Panc1 (cell line): ENCODE data around the gene MEOX2. TPM values are rescaled to one million over a fixed set of nuclear protein-coding genes. Genes with fewer than 3 reads are reported as not detected.

Experiments
- ATAC-seq: fragments of 200-7000 bp; cut with Tn5 transposase; 2 replicates; pipeline ENCODE4 v1.9.1; 2020; ENCODE audit warnings: mild to moderate bottlenecking, moderate library complexity
- BruUV-seq: library from RNA; stranded (reverse); fragments of 400-500 nt; replicated peaks from 2 replicates; lab custom pipeline; 2021; lab: Mats Ljungman, UMichigan
- CTCF ChIA-PET: fragments of 300-600 bp; sonication (Branson Sonifier 250); formaldehyde crosslinking; loops from one replicate; lab custom pipeline; 2022; ENCODE audit warnings: antibody characterized with exemption; lab: Charles Lee
- POLR2A ChIA-PET: fragments of 300-600 bp; sonication (Branson Sonifier 250); formaldehyde crosslinking; loops from one replicate; lab custom pipeline; 2022; ENCODE audit warnings: antibody characterized with exemption; lab: Charles Lee
- DNase-seq: peaks from one replicate; pipeline ENCODE4 v3.0.0-alpha.2; 2010; ENCODE audit warnings: low read depth, low spot score
- H3K27ac ChIP-seq: 2 replicates; pipeline ENCODE4 v1.5.1; 2011; ENCODE audit warnings: mild to moderate bottlenecking, low read length, inconsistent platforms
- H3K27me3 ChIP-seq: fragments of 200-500 bp; sonication (Bioruptor generic); 2 replicates; pipeline ENCODE4 v1.6.0; 2014; ENCODE audit warnings: low read length, inconsistent platforms; ENCODE audit not compliant: control insufficient read depth, insufficient read depth
- H3K36me3 ChIP-seq: fragments of 200-500 bp; sonication (Bioruptor generic); 2 replicates; pipeline ENCODE4 v1.5.1; 2014; ENCODE audit warnings: inconsistent platforms, mild to moderate bottlenecking, low read length, moderate library complexity; ENCODE audit not compliant: control insufficient read depth, insufficient read depth
- H3K4me1 ChIP-seq: 2 replicates; pipeline ENCODE4 v1.5.1; 2011; ENCODE audit warnings: inconsistent platforms, mild to moderate bottlenecking, low read length, moderate library complexity; ENCODE audit not compliant: control insufficient read depth, insufficient read depth
- H3K4me3 ChIP-seq, 2 experiments: 2 replicates each; pipeline ENCODE4 v1.5.1; 2011 to 2012; ENCODE audit warnings: low read depth in 2 of 2, low read length in 2 of 2, mild to moderate bottlenecking in 2 of 2, inconsistent platforms in 1 of 2, moderate library complexity in 1 of 2
- H3K9me3 ChIP-seq: fragments of 200-500 bp; sonication (Bioruptor generic); 2 replicates; pipeline ENCODE4 v1.5.1; 2014; ENCODE audit warnings: low read depth, mild to moderate bottlenecking, inconsistent platforms, low read length, moderate library complexity; ENCODE audit not compliant: control insufficient read depth, insufficient read depth
- POLR2AphosphoS5 ChIP-seq: IDR thresholded peaks from 2 replicates; pipeline ENCODE4 v1.6.1; 2012; ENCODE audit warnings: mild to moderate bottlenecking, low read depth, low read length, moderate library complexity
- SIN3A ChIP-seq: IDR thresholded peaks from 2 replicates; pipeline ENCODE4 v1.6.1; 2012; ENCODE audit warnings: low read depth, mild to moderate bottlenecking, low read length, moderate library complexity, borderline replicate concordance; ENCODE audit not compliant: insufficient read depth
- TCF7L2 ChIP-seq: IDR thresholded peaks from 2 replicates; pipeline ENCODE4 v1.6.1; 2011; ENCODE audit warnings: mild to moderate bottlenecking, low read depth, low read length, inconsistent platforms
- in situ Hi-C: cut with HindIII; loops from 2 replicates; pipeline ENCODE4 v1.10.0; 2016; ENCODE audit warnings: low sequenced_read_pairs, low pct_unique_long_range_greater_than_20kb
- intact Hi-C: fragments of 100-400 bp; cut with micrococcal nuclease; formaldehyde crosslinking; loops from one replicate; pipeline ENCODE4 v1.10.0; 2022; ENCODE audit not compliant: unreplicated experiment
- total RNA-seq: library from RNA; stranded (reverse); gene quantifications from one replicate; pipeline ENCODE4 v1.2.1, GENCODE V29; 2021; ENCODE audit not compliant: unreplicated experiment
- TF ChIP-seq, protein P1 (sequence below): fragments of 450-650 bp; IDR thresholded peaks from 2 replicates; pipeline ENCODE4 v1.5.1; 2017; ENCODE audit warnings: mild to moderate bottlenecking
- TF ChIP-seq, protein P2 (sequence below), 2 experiments: IDR thresholded peaks; 2 replicates each; pipeline ENCODE4 v1.6.1; 2011 to 2012; ENCODE audit warnings: low read depth in 2 of 2, control low read depth in 1 of 2, low read length in 1 of 2, mild to moderate bottlenecking in 1 of 2, moderate library complexity in 1 of 2; ENCODE audit not compliant: insufficient read depth in 1 of 2

MEOX2 gene
- total RNA-seq, 1 experiment from 2014 or later = not detected

DNA sequence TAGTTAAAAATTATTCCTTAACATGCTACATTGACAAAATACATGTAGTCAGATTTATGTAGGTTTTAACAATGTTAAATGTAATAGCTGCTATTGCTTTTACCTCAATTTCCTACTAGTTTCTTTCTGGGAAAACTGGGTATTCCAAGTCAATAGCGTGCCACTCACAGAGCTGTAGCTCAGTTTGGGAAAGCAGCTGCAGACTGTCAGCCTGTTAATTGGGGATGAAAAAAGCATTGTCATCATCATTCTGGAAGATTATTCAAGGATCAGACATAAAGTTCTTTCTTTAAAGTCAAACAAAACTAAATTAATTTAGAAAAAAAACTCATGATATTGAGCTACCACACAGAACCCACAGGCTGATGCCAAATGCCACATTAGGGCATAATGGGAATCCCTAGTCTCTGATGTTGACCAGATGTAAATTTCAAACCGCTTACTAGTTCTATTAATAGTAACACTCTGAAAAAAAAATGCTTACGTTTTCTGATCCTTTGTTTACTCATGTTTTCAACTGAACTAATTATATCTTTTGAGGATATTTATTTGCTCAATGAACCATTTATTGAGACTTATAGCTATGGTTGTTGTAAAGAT lies 105.0 kb downstream of the MEOX2 start:
- ChIA-PET CTCF (no interaction called here), POLR2A (interaction anchor here (0.6 to 0.7 kb wide), 3 partner anchors 33 to 155 kb away, joined by 3 to 7 read pairs (median 5); no protein-coding TSS in a partner anchor)
- BruUV-seq = no TSS peak
- Histone ChIP-seq H3K4me1 (no peaks in the 10 kb centered on the region), H3K9me3 (peaks cover 11% of the 10 kb centered on the region), H3K4me3 (no peak overlapping the region), H3K36me3 (no peaks in the 10 kb centered on the region), H3K27ac (no peak overlapping the region), H3K27me3 (no peaks in the 10 kb centered on the region)
- in situ Hi-C loops (no loop called here), intact Hi-C loops (no loop called here)
- ATAC-seq (no peak), DNase-seq (no peak)
- TF ChIP-seq, protein P1, sequence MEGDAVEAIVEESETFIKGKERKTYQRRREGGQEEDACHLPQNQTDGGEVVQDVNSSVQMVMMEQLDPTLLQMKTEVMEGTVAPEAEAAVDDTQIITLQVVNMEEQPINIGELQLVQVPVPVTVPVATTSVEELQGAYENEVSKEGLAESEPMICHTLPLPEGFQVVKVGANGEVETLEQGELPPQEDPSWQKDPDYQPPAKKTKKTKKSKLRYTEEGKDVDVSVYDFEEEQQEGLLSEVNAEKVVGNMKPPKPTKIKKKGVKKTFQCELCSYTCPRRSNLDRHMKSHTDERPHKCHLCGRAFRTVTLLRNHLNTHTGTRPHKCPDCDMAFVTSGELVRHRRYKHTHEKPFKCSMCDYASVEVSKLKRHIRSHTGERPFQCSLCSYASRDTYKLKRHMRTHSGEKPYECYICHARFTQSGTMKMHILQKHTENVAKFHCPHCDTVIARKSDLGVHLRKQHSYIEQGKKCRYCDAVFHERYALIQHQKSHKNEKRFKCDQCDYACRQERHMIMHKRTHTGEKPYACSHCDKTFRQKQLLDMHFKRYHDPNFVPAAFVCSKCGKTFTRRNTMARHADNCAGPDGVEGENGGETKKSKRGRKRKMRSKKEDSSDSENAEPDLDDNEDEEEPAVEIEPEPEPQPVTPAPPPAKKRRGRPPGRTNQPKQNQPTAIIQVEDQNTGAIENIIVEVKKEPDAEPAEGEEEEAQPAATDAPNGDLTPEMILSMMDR = no peak
- TF ChIP-seq POLR2AphosphoS5 (no peak), TCF7L2 (no peak), SIN3A (no peak)
- TF ChIP-seq, protein P2, sequence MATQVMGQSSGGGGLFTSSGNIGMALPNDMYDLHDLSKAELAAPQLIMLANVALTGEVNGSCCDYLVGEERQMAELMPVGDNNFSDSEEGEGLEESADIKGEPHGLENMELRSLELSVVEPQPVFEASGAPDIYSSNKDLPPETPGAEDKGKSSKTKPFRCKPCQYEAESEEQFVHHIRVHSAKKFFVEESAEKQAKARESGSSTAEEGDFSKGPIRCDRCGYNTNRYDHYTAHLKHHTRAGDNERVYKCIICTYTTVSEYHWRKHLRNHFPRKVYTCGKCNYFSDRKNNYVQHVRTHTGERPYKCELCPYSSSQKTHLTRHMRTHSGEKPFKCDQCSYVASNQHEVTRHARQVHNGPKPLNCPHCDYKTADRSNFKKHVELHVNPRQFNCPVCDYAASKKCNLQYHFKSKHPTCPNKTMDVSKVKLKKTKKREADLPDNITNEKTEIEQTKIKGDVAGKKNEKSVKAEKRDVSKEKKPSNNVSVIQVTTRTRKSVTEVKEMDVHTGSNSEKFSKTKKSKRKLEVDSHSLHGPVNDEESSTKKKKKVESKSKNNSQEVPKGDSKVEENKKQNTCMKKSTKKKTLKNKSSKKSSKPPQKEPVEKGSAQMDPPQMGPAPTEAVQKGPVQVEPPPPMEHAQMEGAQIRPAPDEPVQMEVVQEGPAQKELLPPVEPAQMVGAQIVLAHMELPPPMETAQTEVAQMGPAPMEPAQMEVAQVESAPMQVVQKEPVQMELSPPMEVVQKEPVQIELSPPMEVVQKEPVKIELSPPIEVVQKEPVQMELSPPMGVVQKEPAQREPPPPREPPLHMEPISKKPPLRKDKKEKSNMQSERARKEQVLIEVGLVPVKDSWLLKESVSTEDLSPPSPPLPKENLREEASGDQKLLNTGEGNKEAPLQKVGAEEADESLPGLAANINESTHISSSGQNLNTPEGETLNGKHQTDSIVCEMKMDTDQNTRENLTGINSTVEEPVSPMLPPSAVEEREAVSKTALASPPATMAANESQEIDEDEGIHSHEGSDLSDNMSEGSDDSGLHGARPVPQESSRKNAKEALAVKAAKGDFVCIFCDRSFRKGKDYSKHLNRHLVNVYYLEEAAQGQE (IDR thresholded peaks at IDR 0.05; ENCODE audit: insufficient read depth in 1 of 2, low read depth in 2 of 2, low read length in 1 of 2) = no peak

DNA sequence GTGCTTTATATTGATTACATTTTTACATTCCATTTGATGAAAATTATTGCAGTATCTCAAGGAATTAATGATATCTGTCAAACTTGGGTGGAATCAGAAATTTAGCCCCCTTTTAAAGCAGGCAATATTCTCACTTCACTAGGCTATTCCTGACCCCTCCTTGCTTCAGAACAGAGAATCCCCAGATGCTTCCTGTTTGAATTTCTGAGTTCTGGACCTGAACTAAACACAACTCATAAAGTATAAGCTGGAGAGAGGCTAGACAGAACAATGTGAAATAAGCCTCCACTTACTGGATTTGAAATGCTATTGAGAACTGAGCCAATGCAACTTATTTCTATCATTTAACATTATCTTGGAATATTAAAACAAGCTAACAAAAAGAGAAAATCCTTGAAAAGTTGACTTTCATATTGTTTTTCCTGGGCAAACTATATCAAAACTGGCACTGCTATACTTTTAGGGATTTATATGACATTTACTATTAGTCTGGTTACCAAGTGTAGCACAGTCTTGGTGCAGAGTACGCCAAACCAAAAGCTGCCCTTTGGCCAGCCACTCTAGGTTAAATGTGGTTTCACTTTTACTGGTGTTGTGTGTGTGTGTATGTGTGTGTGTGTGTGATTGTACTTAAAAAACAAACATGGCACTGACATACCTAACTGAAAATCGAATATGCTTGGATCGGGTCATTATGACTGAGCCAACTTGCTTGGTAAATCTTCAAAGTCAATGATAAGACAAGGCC lies 105.7 kb downstream of the MEOX2 start:
- CTCF ChIA-PET = no interaction called here
- TF ChIP-seq TCF7L2 (no peak), POLR2AphosphoS5 (no peak), SIN3A (no peak)
- TF ChIP-seq, protein P2 (IDR thresholded peaks at IDR 0.05; ENCODE audit: insufficient read depth in 1 of 2, low read depth in 2 of 2, low read length in 1 of 2) = no peak
- TF ChIP-seq, protein P1 = no peak

More for the DNA sequence above, 105.7 kb downstream of the MEOX2 start:
- no peak overlapping the region for H3K27ac ChIP-seq
- ATAC-seq = no peak
- POLR2A ChIA-PET = interaction anchor here (0.6 to 0.7 kb wide), 2 partner anchors 34 to 156 kb away, joined by 5 to 7 read pairs; no protein-coding TSS in a partner anchor
- intact Hi-C loops (no loop called here), in situ Hi-C loops (no loop called here)
- no peaks in the 10 kb centered on the region for H3K4me1 ChIP-seq
- no peak overlapping the region for H3K4me3 ChIP-seq
- no TSS peak for BruUV-seq
- DNase-seq = no peak
- H3K36me3 ChIP-seq = no peaks in the 10 kb centered on the region
- H3K27me3 ChIP-seq = no peaks in the 10 kb centered on the region
- H3K9me3 ChIP-seq = peaks cover 6% of the 10 kb centered on the region
